Fibroblast of skin of scalp (primary cell): Measurements from ENCODE around the gene DBP.
A peak's percentile ranks its signal among the peaks of the same experiment; 100 is the strongest.

Source experiments
- DNase-seq: peaks from one replicate; pipeline ENCODE4 v3.0.0-alpha.2; 2013

Gene DBP

DNA sequence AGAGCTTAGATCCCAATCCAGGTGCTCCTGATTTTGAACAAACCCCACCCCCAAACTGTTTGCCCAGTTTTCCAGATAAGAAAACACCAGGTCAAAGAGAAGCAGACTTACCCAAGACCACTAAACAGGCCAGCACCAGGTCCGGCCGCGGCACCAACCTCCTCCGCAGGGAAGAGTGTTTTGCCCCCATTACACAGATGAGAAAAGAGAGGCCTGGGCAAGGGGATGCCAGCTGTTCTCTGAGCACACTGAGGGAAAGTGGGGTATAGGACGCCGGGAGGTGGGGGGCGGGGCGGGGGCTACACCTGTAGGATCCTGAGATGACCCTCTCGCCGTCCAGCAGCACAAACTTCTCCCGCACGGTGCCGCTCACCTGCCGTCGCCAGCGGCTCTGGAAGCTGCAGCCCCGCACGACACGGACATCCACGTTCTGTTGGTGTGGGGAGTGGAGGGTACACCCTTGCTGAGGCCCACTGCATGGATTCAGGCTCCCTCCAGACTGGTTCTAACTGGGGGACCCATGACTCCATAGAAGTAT, 27.5 kb downstream of the DBP start:
- DNase-seq = no peak

DNA sequence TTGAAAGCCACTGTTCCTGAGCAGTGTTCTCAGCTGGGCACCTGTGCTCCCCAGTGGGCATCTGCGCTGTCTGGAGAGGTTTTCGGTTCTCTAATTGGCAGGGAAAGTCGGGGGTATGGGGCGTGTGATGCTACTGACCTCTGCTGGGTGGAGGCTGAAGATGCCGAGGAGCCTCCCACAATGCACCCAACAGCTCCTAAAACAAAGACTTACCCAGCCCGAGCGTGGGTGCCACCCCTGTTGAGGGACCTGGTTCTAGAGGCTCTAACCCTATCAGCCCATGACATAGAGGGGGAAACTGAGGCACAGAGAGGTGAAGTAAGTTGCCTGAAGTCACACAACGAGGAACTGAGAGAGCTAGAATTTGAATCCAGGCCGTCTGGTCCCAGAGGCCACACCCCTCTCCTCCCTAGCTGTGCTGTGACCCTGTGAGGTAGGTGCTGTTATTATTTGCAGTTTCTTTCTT, 28.3 kb downstream of the DBP start:
- peak; percentile 62 for DNase-seq

DNA sequence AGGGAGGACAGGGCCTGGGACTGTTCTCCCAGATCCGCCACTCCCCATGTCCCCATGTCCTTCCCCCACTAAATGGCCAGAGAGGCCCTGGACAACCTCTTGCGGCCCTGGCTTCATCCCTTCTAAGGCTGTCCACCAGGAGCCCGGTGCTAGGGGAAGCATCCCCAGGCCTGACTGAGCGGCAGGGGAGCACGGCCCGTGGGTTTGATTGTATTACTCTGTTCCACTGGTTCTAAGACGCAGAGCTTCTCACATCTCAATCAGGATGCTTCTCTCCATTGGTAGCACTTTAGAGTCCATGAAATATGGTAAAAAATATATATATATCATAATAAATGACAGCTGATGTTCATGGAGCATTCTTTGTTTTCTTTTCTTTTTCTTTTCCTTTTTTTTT, 29.8 kb downstream of the DBP start:
- no peak for DNase-seq

DNA sequence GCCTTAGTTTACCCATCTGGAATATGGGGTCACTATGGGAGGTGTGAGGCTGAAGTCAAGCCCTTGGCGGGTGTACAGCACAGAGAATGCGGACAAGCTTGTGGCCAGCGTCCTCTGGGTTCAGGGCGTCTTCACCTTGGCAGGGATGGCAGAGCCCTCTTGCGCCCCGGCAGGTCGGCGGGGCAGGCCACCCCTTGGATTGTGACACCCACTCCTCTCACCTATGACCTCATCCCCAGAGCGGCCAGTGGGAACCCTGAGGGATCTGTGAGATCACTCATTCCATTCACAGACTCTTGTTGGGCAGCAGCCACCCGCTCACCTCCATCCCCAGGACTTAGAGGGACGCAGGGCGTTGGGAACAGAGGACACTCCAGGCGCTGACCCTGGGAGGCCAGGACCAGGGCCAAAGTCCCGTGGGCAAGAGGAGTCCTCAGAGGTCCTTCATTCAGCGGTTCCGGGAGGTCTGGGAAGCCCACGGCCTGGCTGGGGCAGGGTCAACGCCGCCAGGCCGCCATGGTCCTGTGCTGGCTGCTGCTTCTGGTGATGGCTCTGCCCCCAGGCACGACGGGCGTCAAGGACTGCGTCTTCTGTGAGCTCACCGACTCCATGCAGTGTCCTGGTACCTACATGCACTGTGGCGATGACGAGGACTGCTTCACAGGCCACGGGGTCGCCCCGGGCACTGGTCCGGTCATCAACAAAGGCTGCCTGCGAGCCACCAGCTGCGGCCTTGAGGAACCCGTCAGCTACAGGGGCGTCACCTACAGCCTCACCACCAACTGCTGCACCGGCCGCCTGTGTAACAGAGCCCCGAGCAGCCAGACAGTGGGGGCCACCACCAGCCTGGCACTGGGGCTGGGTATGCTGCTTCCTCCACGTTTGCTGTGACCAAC, 30.5 kb downstream of the DBP start, which contains the start of gene SPACA4:
Gene SPACA4 (plus strand): TSS at position 280 of the 896 bp plus-strand sequence. CDS start 237 bp downstream, at position 517.
- no peak for DNase-seq

DNA sequence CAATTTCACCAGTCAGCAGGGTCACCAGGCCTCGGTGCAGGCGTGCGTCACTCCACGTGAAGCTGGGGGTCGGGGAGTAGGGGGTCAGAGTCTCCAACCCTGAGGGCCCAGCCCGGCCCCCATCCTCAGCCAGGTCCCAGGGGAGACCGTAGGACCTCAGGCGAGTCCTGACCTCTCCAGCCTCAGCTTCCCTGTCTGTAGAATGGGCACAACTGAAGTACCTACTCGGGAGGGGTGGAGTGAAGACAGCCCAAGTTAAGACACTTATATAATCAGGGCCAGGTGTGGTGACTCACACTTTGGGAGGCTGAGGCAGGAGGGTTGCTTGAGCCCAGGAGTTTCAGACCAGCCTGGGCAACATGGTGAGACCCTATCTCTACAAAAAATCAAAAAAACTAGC, 33.3 kb downstream of the DBP start:
- DNase-seq = no peak

DNA sequence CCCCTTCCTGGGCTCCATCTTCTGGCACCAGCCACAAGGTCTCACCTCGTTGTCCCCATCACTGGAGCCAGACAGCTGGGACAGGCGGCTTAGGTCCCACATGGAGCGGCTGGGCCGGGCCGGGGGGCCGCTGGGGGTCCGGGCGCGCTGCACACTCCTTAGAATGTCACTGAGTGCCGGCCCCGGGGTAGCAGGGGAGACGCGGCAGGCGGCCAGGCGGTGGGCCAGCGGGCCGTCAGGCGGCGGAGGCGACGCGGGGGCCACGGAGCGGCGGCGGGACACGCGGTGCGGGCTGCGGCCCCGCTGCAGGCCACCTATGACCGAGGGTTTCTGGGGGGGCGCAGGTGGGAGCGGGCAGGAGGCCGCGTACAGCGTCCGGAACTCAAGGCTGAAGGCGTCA, 33.7 kb downstream of the DBP start:
- no peak for DNase-seq

DNA sequence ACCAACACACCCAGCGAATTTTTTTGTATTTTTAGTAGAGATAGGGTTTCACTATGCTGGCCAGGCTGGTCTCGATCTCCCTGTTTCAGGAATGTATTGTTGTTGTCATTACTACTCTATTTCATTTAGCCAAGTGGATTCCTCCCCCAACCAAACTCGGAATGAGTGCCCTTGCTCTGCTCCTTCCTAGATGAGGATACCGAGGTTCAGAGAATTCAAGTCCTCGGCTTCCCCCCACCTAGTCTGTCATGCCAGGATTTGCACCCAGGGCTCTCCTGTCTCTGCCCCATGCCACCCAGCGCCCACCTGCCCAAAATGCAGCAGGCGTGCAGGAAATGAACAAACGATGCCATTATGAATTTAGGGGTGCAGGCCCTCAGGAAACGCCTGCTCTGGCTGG, 34.2 kb downstream of the DBP start:
- DNase-seq = no peak

DNA sequence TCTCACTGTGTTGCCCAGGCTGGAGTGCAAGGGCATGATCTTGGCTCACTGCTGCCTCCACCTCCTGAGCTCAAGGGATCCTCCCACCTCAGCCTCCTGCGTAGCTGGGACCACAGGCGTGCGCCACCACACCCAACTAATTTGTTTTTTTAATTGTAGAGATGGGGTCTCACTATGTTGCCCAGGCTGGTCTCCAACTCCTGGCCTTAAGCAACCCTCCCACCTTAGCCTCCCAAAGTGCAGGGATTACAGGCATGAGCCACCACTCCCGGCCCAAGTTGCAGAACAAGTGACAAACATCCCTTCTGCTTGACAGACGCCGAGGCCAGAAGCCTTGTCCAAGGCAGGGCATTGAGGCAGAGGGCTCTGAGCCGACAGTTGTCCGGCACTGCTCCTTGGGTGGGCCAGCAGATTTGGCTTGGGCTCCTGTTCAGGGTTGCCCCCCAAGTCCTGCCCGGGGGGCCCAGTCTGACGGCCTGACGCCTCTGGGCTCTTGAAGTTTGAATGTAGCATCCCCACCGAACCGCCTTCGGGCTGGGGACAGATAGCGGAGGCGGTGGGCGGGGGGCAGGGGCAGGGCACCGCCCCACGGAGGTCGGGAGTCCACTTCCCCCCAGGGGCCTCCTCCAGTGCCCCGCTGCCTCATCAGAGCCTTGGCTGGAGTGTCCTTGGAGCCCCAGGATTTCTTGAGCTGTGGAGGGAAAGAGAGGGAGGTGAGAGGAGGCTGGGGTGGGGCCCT, 36.3 kb downstream of the DBP start:
- DNase-seq = no peak

DNA sequence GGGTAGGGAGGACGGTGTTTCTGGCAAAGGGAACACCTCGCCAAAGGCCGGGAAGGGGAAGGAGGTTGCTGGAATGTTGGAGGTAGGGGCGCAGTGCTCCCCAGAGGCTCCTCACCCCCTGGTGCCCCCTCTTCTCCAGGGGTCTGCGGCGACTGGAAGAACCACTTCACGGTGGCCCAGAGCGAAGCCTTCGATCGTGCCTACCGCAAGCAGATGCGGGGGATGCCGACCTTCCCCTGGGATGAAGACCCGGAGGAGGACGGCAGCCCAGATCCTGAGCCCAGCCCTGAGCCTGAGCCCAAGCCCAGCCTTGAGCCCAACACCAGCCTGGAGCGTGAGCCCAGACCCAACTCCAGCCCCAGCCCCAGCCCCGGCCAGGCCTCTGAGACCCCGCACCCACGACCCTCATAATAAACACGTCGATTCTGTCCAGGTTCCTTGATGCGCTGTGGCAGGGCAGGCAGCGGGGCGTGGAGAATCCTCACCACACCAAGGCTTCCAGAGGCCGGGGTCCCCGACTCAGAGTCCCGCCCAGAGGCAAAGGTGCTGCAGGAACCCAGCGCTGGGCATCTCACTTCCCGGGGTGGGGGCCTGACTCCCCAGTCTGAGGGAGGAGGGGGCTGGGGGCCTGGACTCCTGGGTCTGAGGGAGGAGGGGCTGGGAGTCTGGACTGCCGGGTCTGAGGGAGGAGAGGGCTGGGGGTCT, 38.0 kb downstream of the DBP start:
- no peak for DNase-seq

DNA sequence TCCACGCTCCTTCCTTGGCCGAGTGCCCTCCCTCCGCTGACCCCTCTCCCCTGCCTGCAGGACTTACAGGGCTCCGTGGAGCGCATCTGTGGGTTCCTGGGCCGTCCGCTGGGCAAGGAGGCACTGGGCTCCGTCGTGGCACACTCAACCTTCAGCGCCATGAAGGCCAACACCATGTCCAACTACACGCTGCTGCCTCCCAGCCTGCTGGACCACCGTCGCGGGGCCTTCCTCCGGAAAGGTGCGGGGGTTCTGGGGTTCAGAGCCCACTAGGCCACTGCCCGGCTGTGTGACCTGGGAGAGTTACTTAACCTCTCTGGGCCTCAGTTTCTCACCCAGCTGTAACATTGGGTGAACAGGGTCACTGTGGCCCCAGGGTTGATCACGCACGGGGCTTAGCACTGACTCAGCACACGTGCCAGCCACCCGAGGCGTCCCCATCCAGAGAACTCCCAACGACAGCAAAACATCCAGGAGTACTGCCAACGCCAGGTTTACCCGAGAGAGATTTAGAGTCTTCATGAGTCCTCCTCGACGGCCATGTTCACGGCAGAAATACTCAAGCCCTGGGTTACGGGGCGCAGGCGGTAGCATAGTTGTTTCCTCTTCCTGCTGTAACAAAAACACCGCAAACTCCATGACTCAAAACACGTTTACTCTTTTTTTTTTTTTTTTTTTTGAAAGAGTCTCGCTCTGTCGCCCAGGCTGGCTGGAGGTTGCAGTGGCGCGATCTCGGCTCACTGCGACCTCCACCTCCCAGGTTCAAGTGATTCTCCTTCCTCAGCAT, 40.3 kb downstream of the DBP start:
- no peak for DNase-seq

DNA sequence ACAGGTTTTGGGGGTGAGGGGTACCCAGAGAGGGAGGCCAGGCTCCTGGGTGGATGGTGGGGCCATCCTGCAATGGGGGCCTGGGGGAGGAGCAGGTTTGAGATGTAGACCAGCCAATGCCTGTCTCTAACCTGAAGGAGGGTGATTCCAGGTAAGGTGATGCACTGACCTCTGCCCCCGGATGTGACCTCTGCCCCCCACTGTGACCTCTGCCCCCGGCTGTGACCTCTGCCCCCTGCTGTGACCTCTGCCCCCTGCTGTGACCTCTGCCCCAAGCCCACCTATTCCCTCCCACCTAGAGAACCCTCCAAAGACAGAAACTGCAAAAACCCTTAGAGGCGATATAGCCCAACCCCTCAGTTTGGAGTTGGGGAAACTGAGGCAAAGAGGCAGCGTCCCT, 40.9 kb downstream of the DBP start:
- DNase-seq = no peak

DNA sequence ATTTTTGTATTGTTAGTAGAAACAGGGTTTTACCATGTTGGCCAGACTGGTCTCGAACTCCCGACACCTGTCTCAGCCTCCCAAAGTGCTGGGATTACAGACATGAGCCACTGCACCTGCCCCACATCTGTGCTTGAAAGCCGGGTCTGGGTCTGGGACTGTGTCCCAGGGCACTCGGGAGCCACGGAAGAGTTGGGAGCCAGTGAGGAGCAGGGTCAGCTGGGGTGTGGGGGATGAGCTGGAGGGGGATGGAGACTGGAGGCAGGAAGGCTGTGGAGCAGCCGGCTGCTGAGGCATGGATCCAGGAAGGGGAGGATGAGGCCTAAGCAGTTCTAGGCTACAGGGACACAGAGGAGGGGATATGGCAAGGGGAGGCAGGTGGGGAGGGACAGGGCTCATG, 41.3 kb downstream of the DBP start:
- no peak for DNase-seq

DNA sequence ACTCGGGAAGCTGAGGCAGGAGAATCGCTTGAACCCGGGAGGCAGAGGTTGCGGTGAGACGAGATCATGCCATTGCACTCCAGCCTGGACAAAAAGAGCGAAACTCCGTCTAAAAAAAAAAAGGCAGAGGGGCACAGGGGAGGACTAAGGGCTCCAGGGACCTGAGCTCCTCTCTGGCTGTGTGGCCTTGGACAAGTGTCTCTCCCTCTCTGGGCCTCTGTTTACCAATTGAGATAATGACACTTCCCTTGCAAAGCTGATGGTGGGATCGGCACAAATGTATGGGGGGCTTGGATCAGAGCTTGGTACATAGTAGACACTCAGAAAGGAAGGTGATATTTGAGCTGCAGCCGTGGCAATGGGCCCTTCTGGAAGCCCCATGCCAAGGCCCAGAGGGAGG, 42.0 kb downstream of the DBP start:
- DNase-seq = no peak

DNA sequence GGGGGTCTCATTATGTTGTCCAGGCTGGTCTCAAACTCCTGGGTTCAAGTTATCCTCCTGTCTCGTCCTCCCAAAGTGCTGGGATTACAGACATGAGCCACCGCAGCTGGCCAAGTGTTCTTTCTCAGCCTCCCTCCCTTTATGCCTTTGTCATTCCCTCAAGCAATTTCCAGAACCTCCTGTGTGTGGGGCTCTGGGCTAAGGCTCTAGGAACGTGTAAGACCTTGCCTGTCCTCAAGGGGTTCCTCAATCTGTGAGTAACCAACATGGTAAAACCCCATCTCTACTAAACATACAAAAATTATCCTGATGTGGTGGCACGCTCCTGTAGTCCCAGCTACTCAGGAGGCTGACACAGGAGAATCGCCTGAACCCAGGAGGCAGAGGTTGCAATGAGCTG, 46.2 kb downstream of the DBP start:
- DNase-seq = no peak

DNA sequence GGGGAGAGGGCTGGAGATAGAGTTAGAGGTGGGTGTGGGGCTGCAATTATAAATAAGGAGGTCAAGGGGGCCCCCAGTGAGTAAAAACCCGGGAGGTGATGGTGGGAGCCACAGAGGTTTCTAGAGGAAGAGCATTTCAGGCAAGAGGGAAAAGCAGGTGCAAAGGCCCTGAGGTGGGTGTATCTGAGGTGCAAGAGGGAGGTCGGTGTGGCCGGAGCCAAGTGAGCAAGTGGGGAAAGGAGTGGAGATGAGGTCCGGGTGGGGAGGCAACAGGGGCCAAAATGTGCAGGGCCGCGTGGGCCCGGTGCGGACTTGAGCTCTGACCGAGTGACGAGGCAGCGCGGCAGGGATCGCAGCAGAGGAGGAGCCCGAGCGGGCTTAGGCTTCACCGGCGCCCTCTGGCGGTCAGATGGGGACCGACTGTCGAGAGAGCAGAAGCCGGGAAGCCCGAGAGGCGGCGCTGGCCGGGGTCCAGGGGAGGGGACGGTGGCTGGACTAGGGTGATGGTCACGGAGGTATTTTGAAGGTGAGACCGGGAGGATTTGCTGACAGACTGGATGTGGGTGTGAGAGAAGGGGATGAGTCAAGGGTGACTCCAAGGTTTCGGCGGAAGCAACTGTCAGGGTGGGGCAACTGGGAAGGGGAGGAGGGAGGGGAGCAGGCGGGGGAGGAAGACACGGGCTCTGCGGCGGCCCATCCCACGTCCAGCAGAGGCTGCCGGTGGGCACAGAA, 48.3 kb downstream of the DBP start:
- DNase-seq = peak; percentile 83

DNA sequence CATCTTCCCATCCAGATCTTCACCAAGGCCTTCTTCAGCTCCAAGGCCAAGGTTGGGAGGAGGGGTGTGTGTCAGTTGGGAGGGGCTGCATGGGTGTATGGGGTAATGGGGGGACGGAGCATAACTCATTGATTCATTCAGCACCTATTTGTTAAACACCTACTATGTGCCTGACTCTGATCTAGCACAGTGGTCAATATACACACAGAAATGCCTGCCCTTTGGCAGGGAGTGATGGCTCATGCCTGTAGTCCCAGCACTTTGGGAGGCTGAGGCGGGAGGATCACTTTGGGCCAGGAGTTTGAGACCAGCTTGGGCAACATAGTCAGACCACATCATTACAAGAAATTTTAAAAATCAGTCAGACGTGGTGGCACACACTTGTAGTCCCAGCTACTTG, 49.8 kb downstream of the DBP start:
- DNase-seq = no peak

DNA sequence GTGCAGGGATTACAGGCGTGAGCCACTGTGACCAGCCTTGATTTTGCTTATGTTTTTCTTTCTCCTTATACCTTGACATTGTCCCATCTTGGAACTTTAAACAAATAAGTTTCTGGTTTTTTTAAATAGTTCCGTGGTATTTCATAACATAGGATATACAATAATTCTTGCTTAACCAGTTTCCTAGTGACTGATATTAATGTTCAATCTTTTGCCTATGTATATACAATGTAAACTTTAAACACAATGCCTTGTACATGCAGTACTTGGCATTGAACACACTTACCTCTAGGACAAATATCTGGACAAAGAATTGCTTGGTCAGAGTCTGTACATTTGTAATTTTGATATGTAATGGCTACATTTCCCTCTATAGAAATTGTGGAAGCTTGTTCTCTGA, 55.0 kb downstream of the DBP start:
- no peak for DNase-seq
